ENCODE results near the gene TGFBR3.

Gene TGFBR3

DNA sequence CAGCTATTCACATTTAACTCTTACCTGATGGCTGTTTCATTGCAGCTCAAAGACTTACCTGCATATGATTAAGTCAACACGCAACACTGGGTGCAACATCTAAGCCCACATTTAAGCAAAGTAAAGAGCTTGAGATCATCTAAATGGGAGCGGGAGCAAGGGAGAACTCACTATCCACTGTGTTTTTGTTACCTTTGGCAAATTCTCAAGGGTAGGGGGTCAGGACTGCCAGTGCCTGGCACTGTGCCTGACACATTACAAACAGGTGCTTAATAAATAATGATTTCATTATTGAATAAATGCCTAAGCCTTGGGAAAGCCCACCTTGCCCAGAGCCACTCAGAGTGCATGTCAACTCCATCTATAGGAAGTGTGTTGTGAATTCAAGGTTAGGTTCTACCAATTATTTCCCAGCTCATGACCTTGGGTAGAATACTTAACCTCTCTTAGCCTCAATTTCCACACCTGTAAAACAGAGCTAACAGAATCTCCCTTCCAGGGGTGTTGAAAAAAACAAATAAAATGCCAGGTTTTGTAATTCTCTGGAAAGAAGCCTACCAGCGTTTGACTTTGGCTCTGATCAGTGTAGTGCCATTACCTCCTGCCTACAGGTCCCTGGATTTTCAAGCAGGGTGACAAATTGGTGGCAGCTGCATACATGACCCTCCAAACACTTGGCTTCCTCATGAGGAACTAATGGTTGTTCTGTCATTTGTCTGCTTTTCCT lies 109.7 kb downstream of the TGFBR3 start:
- FAIRE-seq, result no peak

DNA sequence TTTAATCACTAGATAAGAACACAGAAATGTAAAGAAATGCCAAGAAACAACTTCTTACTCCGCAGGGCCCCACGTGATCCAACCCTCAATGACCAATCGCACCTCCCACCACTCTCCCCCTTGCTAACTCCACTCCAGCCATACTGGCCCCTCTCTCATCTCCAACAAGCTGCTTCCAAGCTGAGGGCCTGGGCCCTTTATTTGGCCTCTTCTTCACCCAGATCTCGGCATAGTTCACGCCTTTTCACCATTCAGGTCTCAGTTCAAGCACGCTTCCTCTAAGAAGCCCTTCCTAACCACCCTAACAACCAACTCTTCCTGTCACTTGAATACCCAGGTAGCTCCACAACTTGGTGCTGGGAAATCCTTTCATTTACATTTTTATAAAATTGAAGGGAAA lies 110.7 kb downstream of the TGFBR3 start:
- no peak for FAIRE-seq

DNA sequence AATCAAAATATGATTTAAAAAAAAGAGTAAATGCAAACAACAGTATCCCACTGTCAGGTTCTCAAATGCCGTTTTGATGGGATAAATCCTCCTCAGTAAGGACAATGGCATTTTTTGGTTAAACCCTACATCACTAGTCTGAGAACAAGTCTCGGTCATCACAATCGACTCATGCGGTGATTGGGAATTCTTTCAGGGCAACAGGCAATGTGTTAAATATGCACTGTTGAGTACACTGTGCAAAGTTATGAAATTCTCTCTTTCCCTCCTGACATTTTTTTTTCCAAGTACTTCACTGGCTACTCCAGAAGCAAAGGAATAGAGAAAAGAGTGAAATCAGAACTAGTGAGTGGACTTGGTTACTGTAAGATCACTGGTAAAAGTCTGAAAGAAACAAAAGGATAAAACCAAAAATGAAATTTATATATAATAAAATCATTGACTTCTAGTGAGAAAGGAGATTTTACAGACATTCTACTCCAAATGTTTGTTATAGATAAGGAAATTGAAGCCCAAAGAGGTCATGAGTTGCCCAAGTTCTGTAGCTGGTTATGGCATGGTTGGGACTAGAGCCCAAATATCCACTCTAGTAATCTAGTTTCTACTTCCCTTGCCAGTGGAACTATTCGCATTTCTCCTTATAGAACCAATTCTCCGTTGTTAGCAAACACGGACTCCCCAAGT lies 111.3 kb downstream of the TGFBR3 start:
- no peak for FAIRE-seq

DNA sequence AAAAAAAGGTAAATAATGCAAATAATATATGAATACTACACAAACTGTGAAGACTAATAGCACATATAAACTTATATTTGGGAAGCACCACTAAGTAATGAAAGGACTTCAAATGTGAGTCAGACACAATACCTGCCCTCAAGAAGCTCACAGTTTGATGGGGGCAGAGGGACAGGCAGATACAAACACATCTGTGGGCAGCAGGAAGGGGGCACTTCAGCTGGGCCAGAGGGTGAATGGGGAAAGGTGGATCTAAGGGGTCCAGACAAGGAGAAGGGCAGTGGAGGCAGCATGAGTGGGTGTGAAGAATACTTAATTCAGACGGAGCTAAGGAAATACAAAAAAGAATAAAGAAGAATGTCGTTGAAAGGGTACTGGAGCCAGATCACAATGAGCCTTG lies 114.2 kb downstream of the TGFBR3 start:
- no peak for FAIRE-seq

DNA sequence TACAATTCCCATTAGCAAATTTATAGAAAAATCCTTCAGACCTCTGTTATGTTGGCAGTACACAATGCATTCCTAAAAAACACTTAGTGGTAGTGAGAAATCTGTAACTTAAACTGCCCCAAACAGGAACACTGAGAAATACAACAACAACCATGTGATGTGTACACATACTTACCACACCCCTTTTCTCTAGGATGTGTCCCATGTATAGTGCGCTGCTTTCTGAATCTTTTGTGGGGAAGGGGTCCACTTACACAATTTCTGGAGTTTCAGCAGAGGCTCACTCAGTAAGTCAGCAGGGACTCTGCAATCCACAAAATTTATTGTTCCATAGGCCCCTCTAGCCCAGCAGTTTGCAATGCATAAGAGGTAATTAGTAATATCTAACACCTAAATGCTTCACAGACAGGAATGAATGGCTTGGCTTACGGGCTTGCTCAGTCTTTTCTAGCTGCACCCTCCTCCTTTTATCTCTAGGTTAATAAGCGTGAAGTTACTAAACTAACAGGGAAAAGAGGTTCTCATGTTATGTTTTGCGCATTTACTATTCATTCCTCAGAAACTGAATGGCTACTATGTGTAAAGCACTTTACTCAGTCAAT lies 115.2 kb downstream of the TGFBR3 start:
- no peak for FAIRE-seq

DNA sequence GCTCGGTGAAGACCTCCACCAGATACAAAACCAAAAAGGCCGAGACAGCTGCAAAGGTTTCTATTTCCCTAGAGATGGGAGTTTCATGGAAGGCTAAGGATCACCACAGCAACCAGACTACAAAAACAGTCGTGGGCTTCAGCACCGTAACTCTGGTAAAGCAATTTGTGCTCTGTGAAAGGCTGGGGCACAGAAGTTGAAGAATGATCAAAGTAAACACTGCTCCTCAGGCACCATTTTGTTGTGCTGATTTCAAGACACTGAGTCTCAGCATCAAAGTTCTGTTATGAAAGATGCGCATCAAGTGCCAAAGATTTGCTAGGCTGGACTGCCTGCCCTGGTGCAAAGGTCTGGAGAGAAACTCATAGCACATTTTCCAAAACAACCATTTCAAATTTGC lies 116.2 kb downstream of the TGFBR3 start:
- FAIRE-seq, result no peak

DNA sequence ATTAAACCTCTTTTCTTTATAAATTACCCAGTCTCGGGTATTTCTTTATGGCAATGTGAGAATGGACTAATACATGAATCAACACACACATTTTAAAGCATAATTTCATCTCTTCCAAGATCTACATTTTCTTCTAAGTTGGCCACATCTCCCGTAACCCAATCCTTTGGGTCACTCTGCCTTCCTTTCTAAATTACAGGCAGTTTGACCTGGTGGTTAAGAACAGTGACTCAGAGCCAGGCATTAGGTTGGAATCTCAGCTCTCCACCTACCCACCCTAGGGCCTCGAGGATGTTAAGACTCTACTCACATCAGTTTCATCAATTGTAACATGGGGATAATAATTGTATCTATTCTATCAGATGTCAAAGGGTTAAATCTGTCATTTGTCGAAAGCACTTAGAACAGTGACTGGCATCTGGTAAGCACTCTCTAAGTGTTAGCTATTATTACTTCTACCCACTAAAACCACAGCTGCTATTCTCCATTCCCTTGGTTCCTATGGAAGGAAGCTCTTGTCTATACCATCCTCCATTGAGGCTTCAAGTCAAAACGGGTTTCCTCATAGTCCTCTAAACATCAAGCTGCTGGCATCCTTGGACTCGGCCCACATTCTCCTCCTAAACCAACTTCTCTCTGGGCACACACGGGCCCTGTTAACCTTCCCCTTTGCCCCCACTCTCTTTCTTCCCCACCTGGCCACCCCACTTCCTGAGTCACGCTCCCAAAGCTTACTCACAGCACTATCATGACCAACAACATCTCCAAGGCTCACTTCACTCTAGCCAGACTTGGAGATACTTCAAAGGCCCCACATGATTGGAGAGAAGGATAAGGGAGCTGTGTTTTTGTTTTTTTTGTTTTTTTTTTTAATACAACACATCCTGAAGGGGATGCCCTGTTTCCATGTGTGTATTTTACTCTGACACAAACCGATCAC lies 116.9 kb downstream of the TGFBR3 start:
- no peak for FAIRE-seq

DNA sequence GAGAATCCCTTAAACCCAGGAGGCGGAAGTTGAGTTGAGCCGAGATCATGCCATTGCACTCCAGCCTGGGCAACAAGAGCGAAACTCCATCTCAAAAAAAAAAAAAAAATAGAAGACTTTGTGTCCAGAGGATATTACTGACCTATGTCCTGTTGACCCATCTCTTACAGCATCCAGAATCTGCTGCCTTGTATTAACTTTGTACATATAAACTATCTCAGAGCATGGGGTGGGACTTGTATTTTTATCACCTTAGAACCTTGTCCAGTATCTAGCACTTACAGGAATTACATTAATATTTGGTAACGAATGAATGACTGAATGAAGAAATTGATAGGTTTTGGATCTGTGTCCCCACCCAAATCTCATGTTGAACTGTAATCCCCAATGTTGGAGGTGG lies 117.8 kb downstream of the TGFBR3 start:
- FAIRE-seq, result no peak

DNA sequence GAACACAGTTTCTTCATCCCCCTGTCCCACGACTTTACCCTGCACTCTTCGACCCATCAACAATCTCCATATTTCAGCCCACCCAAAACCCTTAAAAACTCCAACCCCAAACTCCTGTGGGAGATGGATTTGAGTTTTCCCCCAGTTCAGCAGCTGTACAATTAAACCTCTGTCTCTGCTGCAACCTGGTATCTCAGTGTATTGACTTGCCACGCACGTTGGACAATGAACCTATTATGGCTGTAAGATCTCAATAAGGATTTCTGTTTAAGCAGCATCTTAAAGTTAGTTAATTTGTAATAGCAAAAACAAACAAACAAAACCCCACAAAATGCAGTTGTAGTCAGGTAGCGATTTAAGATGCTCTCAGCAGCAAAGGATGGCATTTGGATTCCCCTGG lies 119.1 kb downstream of the TGFBR3 start:
- no peak for FAIRE-seq

DNA sequence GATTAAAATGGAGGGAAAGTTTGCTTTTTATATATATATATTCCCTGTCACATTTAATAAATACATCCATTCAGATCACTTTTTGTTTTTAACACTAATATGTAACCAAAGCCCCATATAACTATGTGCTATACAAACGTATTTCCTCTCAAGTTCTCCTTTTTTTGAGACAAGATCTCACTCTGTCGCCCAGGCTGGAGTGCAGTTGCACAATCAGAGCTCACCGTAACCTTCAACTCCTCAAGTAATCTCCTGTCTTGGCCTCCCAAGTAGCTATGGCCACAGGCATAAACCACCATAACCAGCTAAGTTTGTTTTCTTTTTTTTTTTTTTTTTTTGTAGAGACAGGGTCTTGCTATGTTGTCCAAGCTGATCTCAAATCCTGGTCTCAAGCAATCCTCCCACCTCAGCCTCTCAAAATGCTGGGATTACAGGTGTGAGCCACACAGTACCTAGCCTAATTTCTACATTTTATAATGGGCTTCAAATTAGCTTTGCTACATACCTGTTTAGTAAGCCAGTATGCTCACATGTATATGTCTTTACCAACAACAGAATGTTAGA lies 120.0 kb downstream of the TGFBR3 start:
- no peak for FAIRE-seq

DNA sequence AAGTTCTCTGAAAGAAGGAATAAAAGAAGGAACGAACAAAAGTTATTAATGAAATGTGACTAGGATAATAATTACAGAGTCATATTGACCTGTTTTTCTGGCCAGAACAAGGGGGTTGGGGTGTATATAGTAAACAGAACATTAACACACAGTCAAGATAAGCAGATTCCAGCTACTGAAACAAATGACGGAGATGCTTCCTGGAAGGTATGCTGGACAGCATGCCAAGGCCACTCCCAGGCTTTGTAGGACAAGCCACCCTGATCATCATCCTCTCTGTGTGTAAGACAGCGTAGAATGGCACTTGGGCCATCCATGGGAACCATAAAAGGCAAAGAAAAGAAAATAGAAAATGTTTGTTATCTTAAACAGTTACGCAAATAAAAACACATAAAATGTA lies 120.7 kb downstream of the TGFBR3 start:
- no peak for FAIRE-seq

DNA sequence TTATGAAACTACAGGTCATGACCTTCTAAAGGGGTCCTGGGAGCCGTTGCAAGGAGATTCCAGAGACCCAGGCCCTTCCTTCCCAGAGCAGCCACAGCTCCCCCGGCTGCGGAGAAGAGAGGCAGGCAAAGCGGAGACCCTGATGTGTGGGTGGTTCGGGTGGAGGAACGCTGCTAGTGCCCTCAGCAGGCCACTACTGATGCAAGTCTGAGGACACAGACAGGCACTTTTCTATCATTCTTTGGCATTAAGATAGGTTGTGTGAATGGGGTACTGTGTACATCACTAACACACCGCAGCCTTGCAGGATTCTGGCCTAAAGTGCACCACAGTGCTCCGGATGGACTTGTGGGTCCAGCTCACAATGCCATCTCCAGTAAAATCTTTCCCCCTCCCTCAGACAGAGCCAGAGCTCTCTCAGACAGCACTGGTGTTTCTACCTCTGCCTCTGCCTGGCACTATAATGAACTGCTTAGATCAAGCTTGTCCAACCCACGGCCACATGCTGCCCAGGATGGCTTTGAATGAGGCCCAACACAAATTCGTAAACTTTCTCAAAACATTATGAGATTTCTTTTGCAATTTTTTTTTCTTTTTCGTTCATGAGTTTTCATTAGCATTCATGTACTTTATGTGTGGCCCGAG lies 121.4 kb downstream of the TGFBR3 start:
- FAIRE-seq, result no peak

DNA sequence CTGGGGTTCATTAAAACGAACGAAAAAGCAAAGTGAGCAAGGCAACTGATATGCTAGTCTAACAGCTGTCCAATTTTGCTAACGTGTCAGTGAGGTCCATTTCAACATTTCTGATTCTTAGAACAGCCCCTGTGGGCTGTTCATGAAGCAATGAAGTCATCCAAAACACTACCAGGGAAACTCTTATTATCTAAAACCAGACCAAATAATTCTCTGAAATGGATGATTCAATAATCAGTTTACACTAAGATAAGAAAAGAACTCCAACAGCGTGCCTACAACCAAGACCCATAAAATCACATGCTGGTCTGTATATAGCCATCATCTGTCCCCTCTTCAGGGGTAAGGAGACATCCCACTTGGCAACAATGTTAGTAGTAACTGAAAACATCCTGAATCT lies 122.7 kb downstream of the TGFBR3 start:
- FAIRE-seq, result no peak

DNA sequence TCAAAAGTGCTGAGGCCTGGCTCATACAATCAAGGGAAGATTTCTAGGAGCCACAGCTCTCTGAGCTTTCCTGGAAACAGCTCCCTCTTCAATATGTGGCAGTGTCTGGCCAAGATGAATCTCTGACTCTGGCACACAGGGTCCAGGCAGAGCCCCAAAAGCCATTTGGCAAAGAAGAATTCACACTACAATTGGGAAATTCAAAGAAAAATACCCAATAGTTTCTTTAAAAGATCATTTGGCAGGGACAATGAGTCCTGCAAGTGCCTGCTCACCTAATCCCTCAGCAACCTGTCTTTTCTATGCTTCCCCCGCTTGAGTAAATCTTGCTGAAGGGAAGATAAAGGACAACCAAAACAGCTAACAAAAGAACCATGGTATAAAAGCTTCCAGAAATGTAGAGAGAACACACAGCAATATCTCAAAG lies 124.6 kb downstream of the TGFBR3 start:
- FAIRE-seq, result no peak

DNA sequence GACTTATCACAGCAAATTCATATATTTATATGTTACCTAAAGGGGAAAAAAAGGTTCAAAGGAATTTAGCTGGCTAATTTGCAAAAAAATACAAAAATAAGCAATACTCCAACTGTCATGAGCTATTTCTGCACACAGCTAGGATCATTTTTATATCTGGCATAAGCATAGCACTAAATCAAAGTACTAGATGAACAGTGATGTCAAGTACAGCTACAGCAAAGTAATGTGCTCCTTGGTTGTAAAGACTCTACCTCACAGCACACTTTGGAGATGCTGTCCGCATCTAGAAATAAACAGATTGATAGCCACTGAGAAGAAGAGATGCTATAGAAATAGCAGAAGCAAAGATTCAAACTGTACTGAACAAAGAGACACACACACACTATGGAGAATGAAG lies 125.4 kb downstream of the TGFBR3 start:
- FAIRE-seq, result no peak

DNA sequence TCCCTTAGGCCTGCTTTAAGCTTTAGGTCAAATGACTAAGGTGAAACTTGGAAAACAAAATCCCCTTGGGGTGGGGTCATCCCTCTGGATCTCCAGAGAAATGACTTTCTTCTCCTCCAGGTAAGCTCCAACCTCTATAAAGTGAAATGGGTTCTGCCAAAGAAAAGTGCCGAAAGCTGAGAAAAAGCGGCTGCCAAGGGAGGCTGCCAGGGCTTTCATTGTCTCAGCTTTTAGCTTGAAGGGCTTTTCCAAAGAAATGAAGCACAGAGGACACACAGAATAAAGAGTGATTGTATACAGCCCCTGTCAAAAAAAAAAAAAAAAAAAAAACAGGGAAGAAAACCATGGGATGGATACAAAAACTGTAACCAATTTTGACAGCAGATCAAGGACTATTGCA lies 126.9 kb downstream of the TGFBR3 start:
- FAIRE-seq, result no peak

DNA sequence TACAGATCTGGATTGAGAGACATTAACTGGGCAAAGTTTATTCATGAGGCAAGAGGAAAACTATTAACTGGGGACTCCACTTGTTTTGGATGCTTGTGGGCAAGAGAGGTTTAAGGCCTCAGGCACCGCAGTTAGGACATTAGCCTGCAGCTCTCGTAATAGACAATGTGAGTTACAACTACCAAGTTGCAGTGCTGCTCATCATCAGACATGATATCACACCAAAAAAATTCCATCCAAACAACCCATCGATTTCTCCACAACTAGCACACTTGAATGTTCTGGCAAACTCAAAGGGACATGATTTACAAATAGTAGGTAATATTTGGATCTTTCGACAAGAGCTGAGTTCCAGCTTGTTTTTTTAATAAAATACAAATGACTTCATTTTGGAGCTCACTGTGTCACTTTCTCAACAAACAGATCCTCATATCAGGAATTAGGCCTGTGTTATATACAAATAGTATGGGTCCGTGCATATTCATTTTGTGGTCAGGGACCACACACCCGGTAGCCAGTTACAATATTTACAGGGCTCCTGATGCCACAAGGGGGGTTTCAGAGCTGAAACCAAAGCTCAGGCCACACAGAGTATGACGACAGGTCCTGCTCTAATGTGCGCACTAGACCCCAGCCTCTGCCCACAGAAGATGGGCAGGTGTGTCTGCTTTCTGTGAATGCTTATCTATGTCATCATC lies 128.0 kb downstream of the TGFBR3 start:
- no peak for FAIRE-seq

DNA sequence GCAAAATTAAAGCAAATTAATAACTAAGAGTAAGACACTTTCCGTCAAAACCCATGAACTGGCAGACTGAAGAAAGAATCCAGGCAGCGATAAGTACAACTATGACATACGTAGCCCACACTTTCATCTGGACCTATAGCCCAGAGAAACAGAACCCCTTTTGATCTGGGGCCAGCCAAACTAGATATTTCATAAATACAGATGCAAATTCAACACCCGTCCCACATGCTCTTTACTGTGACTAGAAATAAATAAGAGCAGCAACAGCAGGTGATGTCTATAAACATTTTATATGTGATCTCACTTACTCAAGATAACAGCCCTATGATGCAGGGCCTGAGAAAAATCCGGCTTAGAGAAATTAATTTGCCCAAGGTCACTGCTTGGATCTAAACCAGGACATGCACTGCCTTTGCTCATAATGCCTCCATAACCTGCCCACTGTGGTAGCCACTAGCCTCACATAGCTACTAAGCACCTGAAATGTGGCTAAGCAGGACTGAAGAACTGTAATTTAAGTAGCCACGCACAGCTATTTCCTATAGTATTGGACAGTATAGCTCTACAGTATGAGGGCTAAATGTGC lies 130.2 kb downstream of the TGFBR3 start:
- no peak for FAIRE-seq

DNA sequence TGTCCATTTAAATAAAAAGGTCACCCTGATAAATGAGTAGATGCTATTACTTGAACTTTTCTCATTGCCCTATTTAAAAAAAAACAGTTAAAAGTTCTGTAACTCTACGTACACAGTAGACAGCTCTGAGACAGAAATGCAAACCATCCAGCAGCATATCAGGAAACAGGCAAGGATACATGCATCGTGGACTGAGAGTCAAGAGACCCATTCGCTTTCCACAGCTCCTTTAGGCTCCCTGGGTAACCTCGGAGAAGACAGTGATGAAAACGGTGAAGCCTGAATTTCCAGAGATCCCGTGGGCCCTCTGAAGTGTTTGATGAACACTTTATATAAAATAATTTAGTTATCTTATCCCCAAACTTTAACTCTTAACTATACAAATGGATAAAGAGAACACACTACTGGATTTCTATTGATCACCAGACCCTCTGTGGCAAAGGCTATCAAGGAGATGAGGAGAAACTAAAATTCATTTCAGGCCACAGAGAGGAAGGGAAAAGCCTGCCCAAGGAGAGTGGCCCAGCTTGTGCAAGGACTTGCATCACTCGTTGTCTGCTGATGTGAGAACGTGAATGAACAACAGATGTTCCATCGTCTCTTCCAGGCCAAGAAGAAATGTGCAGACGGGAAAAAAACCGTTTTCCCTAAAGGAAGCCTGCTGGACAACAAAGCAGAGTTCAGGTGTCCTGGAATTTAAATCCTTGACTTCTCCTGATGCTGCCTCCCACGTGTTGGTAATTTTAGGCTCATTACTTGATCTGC lies 131.0 kb downstream of the TGFBR3 start:
- no peak for FAIRE-seq

DNA sequence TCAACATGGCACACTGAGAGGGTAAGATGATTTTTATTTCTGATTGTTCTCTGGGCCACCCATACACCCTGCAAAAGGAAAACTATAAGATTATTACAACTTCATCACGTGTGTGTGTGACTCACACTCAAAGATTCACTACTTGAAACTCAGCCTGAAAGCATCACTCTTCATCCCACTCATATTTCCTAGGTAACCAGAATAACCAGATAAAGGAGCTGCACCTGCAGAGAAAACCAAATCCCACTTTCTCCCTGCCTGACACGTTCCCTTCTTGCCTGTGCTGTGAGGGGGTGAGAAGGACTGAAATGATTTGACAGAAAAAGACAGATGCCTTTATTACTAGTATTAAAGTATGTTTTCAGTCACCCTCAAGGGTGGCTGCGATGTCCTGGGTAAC lies 131.6 kb downstream of the TGFBR3 start:
- no peak for FAIRE-seq

DNA sequence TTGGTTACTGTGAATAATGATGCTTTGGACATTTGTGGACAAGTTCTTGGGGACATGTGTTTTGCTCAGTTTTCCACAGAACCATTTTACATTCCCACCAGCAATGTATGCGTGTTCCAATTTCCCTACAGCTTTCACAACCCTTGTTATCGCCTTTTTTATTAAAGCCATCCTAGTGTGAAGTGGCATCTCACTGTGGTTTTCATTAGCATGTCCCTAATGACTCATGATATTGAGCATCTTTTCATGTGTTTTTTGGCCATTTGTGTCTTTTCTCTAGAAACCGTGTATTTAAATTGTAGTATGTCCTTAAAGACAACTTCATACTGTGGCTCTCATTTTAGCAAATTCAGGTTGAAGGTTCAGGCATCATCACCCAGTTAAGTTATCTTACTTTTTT lies 132.1 kb downstream of the TGFBR3 start:
- no peak for FAIRE-seq
